Adipocyte (in vitro differentiated cells): ENCODE measurements around the gene SCGB1D1.

ENCODE experiments used
- DNase-seq: peaks from one replicate; pipeline ENCODE4 v3.0.0-alpha.2; 2015; ENCODE audit warnings: low read depth
- H3K27me3 ChIP-seq: replicated peaks from 2 replicates; pipeline ENCODE4 v1.7.0; 2013; ENCODE audit warnings: mild to moderate bottlenecking, low read length, moderate library complexity; ENCODE audit not compliant: control insufficient read depth, insufficient read depth
- H3K36me3 ChIP-seq: 2 replicates; pipeline ENCODE4 v1.7.0; 2013; ENCODE audit warnings: low read length, mild to moderate bottlenecking, moderate library complexity; ENCODE audit not compliant: control insufficient read depth, insufficient read depth, severe bottlenecking
- H3K4me1 ChIP-seq: 2 replicates; pipeline ENCODE4 v1.7.0; 2013; ENCODE audit warnings: mild to moderate bottlenecking, low read length, moderate library complexity; ENCODE audit not compliant: control insufficient read depth, insufficient read depth
- H3K4me3 ChIP-seq: 2 replicates; pipeline ENCODE4 v1.7.0; 2013; ENCODE audit warnings: mild to moderate bottlenecking, low read length, moderate library complexity
- H3K9ac ChIP-seq: 2 replicates; pipeline ENCODE4 v1.7.0; 2013; ENCODE audit warnings: mild to moderate bottlenecking, low read length, moderate library complexity
- H3K9me3 ChIP-seq: 2 replicates; pipeline ENCODE4 v1.7.0; 2013; ENCODE audit warnings: mild to moderate bottlenecking, low read length, moderate library complexity; ENCODE audit not compliant: control insufficient read depth

Gene SCGB1D1

GRCh38 chr11:62190011-62190410 is at the start of gene SCGB1D1:
Gene SCGB1D1, plus strand, starts transcription at chr11:62190216. Its CDS starts 69 bp downstream, at chr11:62190285.
- no peak within 1 kb of the TSS for H3K4me3 ChIP-seq
- H3K36me3 ChIP-seq: no peaks in the 10 kb centered on the region
- no peaks in the 10 kb centered on the region for H3K9me3 ChIP-seq
- H3K4me1 ChIP-seq: no peaks in the 10 kb centered on the region
- no peak for DNase-seq
- no peak within 1 kb of the TSS for H3K9ac ChIP-seq
- H3K27me3 ChIP-seq: peaks cover 49% of the 10 kb centered on the region

- Histone ChIP-seq H3K36me3 (peaks cover 37% of the 10 kb centered on the region), H3K27me3 (no peaks in the 10 kb centered on the region), H3K9ac (no peak overlapping the region), H3K4me3 (no peak overlapping the region), H3K4me1 (no peaks in the 10 kb centered on the region), H3K9me3 (no peaks in the 10 kb centered on the region)
- DNase-seq: no peak
Observed at GRCh38 chr11:62140304-62141110, 49.5 kb upstream of the SCGB1D1 start.

GRCh38 chr11:62141111-62142042 is 48.6 kb upstream of the SCGB1D1 start:
- H3K4me3 ChIP-seq: no peak overlapping the region
- no peaks in the 10 kb centered on the region for H3K4me1 ChIP-seq
- no peaks in the 10 kb centered on the region for H3K9me3 ChIP-seq
- no peak for DNase-seq
- H3K9ac ChIP-seq: no peak overlapping the region
- H3K27me3 ChIP-seq: no peaks in the 10 kb centered on the region
- peaks cover 44% of the 10 kb centered on the region for H3K36me3 ChIP-seq

GRCh38 chr11:62142043-62142375 is 48.0 kb upstream of the SCGB1D1 start:
- peaks cover 46% of the 10 kb centered on the region for H3K36me3 ChIP-seq
- H3K4me3 ChIP-seq: no peak overlapping the region
- H3K27me3 ChIP-seq: no peaks in the 10 kb centered on the region
- no peak overlapping the region for H3K9ac ChIP-seq
- no peak for DNase-seq
- no peaks in the 10 kb centered on the region for H3K4me1 ChIP-seq
- H3K9me3 ChIP-seq: no peaks in the 10 kb centered on the region

GRCh38 chr11:62142921-62143320 is 47.1 kb upstream of the SCGB1D1 start:
- no peaks in the 10 kb centered on the region for H3K9me3 ChIP-seq
- peaks cover 55% of the 10 kb centered on the region for H3K36me3 ChIP-seq
- no peaks in the 10 kb centered on the region for H3K4me1 ChIP-seq
- no peak for DNase-seq
- no peak overlapping the region for H3K4me3 ChIP-seq
- H3K9ac ChIP-seq: no peak overlapping the region
- no peaks in the 10 kb centered on the region for H3K27me3 ChIP-seq

- no peak for DNase-seq
- H3K36me3 ChIP-seq: peaks cover 58% of the 10 kb centered on the region
Observed at GRCh38 chr11:62143727-62144126, 46.3 kb upstream of the SCGB1D1 start.

GRCh38 chr11:62144641-62145255 is 45.3 kb upstream of the SCGB1D1 start:
- no peaks in the 10 kb centered on the region for H3K4me1 ChIP-seq
- no peak overlapping the region for H3K9ac ChIP-seq
- DNase-seq: no peak
- no peak overlapping the region for H3K4me3 ChIP-seq
- H3K9me3 ChIP-seq: no peaks in the 10 kb centered on the region
- peaks cover 50% of the 10 kb centered on the region for H3K36me3 ChIP-seq
- no peaks in the 10 kb centered on the region for H3K27me3 ChIP-seq

More at GRCh38 chr11:62143727-62144126, 46.3 kb upstream of the SCGB1D1 start:
- no peaks in the 10 kb centered on the region for H3K27me3 ChIP-seq
- no peaks in the 10 kb centered on the region for H3K9me3 ChIP-seq
- no peak overlapping the region for H3K4me3 ChIP-seq
- no peaks in the 10 kb centered on the region for H3K4me1 ChIP-seq
- H3K9ac ChIP-seq: no peak overlapping the region

GRCh38 chr11:62145261-62145871 is 44.6 kb upstream of the SCGB1D1 start:
- Histone ChIP-seq H3K4me1 (no peaks in the 10 kb centered on the region), H3K9me3 (no peaks in the 10 kb centered on the region), H3K27me3 (no peaks in the 10 kb centered on the region), H3K4me3 (no peak overlapping the region), H3K9ac (no peak overlapping the region), H3K36me3 (peaks cover 50% of the 10 kb centered on the region)
- DNase-seq: no peak

- H3K9ac ChIP-seq: no peak overlapping the region
- no peak overlapping the region for H3K4me3 ChIP-seq
- peaks cover 45% of the 10 kb centered on the region for H3K36me3 ChIP-seq
- no peaks in the 10 kb centered on the region for H3K4me1 ChIP-seq
- no peaks in the 10 kb centered on the region for H3K9me3 ChIP-seq
- H3K27me3 ChIP-seq: no peaks in the 10 kb centered on the region
- DNase-seq: no peak
Observed at GRCh38 chr11:62146476-62147200, 43.4 kb upstream of the SCGB1D1 start.

GRCh38 chr11:62147545-62147944 is 42.5 kb upstream of the SCGB1D1 start:
- peaks cover 47% of the 10 kb centered on the region for H3K36me3 ChIP-seq

More at GRCh38 chr11:62147545-62147944, 42.5 kb upstream of the SCGB1D1 start:
- no peak overlapping the region for H3K4me3 ChIP-seq
- H3K4me1 ChIP-seq: no peaks in the 10 kb centered on the region
- no peak for DNase-seq
- H3K27me3 ChIP-seq: no peaks in the 10 kb centered on the region
- no peaks in the 10 kb centered on the region for H3K9me3 ChIP-seq
- H3K9ac ChIP-seq: no peak overlapping the region
